ENCODE results near the gene TAF11L6. TPM values are rescaled to one million over a fixed set of nuclear protein-coding genes. Genes with fewer than 3 reads are reported as not detected.

The TAF11L6 gene
- polyA plus RNA-seq, 1 donor from 2014 or later, result not detected

Other genes with a start within 250 kb of the TAF11L6 start
- gene TAF11L2, start 30.4 kb upstream of the TAF11L6 start, polyA plus RNA-seq, result not detected
- gene TAF11L3, start 10.3 kb upstream of the TAF11L6 start, polyA plus RNA-seq, result not detected
- not detected for gene TAF11L4, start 6.9 kb upstream of the TAF11L6 start, polyA plus RNA-seq
- not detected for gene TAF11L5, start 3.4 kb upstream of the TAF11L6 start, polyA plus RNA-seq
- gene TAF11L7, start 57.1 kb downstream of the TAF11L6 start, polyA plus RNA-seq, result not detected
- gene TAF11L8, start 62.3 kb downstream of the TAF11L6 start, polyA plus RNA-seq, result not detected
- not detected for gene TAF11L9, start 65.7 kb downstream of the TAF11L6 start, polyA plus RNA-seq
- gene TAF11L10, start 69.2 kb downstream of the TAF11L6 start, polyA plus RNA-seq, result not detected
- gene TAF11L11, start 75.5 kb downstream of the TAF11L6 start, polyA plus RNA-seq, result not detected
- gene TAF11L12, start 81.7 kb downstream of the TAF11L6 start, polyA plus RNA-seq, result not detected
- gene TAF11L13, start 103.4 kb downstream of the TAF11L6 start, polyA plus RNA-seq, result not detected
- gene TAF11L14, start 105.8 kb downstream of the TAF11L6 start, polyA plus RNA-seq, result not detected

All from IgD-negative memory B cell (primary cell).